Mucosa of descending colon (tissue), 3 donors: ENCODE measurements around the gene ASPM. TPM values are rescaled to one million over a fixed set of nuclear protein-coding genes. Genes with fewer than 3 reads are reported as not detected.

Experiments used
- ATAC-seq: fragments of 200-7000 bp; cut with Tn5 transposase; one replicate; pipeline ENCODE4 v1.9.1; 2020; ENCODE audit warnings: mild to moderate bottlenecking, moderate library complexity
- DNase-seq, 3 donors: peaks; one replicate each; pipeline ENCODE4 v3.0.0-alpha.2; 2020
- H3K36me3 ChIP-seq: fragments of 200-600 bp; one replicate; pipeline ENCODE4 v1.8.0; 2021; ENCODE audit warnings: low read depth, mild to moderate bottlenecking
- H3K4me1 ChIP-seq: fragments of 200-600 bp; one replicate; pipeline ENCODE4 v1.8.0; 2021; ENCODE audit warnings: low read depth, mild to moderate bottlenecking
- H3K4me3 ChIP-seq: fragments of 200-600 bp; one replicate; pipeline ENCODE4 v1.8.0; 2021; ENCODE audit warnings: mild to moderate bottlenecking
- H3K9me3 ChIP-seq: fragments of 200-600 bp; one replicate; pipeline ENCODE4 v1.8.0; 2021; ENCODE audit warnings: mild to moderate bottlenecking
- intact Hi-C, 2 donors: fragments of 100-400 bp; cut with DNase I in 1 of 2; cut with micrococcal nuclease in 1 of 2; formaldehyde crosslinking; loops; one replicate each; pipeline versions ENCODE4 v1.11.0 to v1.11.1; 2022; cut with DNase I, micrococcal nuclease
- total RNA-seq, 3 donors: library from RNA; stranded (reverse); fragmentation: NEBNext Ultra II Directional in 2 of 3; extraction: Animal tissue kit (Norgen Biotek cat#: 25700) in 2 of 3; gene quantifications; one replicate each; pipeline versions ENCODE4 v1.2.1 to v1.2.4, GENCODE V29; 2021 to 2023
- TF ChIP-seq, protein P1 (sequence below): fragments of 200-600 bp; IDR thresholded peaks from one replicate; pipeline ENCODE4 v1.8.0; 2022; ENCODE audit warnings: antibody characterized with exemption, mild to moderate bottlenecking
- donor health status: DM: no; HTN: no; CAD: no; lungs with moderate emphysema.
- donor health status: DM: no; HTN: no; CAD: no.
- donor health status: DM: no; HTN: yes; CAD: no.

The ASPM gene
- total RNA-seq, 3 donors from 2014 or later: 1.3 to 10.9 (median 3.1) TPM

DNA sequence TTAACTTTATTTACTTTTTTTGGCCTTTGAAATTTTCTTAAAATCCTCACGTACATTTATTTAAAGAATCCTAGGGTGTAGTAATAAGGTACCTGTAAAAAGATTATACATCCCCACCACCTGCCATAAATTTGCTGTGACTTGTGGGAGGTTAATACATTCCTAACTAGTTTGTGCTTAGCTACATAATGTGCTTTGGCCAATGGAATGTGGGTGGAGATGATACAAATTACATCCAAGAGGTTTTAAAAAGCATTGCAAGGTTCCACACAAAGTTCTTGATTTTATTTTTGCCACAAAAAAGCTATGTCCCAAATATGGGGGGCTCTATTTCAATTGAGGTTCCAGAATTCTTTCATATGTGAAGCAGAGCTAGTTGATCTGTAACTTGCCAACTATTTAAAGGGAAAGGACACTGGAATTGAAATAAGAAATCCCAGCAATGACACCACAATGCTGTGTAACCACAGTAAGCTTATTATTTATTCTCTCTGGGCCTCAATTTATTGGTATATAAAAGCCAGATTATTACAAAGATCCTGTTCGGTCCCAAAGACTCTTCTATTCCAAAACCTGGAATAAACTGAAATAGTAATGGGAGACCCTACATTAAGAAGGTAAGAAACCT, 15.7 kb downstream of the ASPM start:
- Histone ChIP-seq H3K9me3 (no peaks in the 10 kb centered on the region), H3K36me3 (no peaks in the 10 kb centered on the region), H3K4me1 (no peaks in the 10 kb centered on the region), H3K4me3 (no peak overlapping the region)
- DNase-seq (no peak), ATAC-seq (no peak)
- intact Hi-C loops: no loop called here
- TF ChIP-seq, protein P1, sequence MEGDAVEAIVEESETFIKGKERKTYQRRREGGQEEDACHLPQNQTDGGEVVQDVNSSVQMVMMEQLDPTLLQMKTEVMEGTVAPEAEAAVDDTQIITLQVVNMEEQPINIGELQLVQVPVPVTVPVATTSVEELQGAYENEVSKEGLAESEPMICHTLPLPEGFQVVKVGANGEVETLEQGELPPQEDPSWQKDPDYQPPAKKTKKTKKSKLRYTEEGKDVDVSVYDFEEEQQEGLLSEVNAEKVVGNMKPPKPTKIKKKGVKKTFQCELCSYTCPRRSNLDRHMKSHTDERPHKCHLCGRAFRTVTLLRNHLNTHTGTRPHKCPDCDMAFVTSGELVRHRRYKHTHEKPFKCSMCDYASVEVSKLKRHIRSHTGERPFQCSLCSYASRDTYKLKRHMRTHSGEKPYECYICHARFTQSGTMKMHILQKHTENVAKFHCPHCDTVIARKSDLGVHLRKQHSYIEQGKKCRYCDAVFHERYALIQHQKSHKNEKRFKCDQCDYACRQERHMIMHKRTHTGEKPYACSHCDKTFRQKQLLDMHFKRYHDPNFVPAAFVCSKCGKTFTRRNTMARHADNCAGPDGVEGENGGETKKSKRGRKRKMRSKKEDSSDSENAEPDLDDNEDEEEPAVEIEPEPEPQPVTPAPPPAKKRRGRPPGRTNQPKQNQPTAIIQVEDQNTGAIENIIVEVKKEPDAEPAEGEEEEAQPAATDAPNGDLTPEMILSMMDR: no peak

DNA sequence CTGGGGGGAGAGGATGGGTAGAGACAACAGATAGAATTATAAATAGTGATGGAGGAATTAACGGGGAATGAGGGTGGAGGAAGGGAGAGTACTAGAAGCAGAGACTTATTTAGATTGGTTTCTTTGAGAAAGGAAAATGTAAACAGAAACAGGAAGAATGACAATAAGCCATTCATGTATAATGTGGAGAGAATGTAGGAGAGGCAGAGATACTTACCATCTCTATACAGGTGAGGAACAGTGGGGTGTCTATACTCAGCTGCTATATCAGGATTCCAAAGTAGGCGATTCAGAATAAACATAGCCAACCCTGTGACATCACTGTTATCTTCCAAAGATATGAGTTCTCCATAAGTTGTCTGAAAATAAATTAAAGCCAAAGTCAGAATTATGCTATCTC, 16.8 kb downstream of the ASPM start:
- no peak for DNase-seq
- intact Hi-C loops: no loop called here
- H3K4me3 ChIP-seq: no peak overlapping the region
- no peaks in the 10 kb centered on the region for H3K36me3 ChIP-seq
- no peaks in the 10 kb centered on the region for H3K4me1 ChIP-seq
- TF ChIP-seq, protein P1: no peak
- no peak for ATAC-seq
- H3K9me3 ChIP-seq: no peaks in the 10 kb centered on the region

DNA sequence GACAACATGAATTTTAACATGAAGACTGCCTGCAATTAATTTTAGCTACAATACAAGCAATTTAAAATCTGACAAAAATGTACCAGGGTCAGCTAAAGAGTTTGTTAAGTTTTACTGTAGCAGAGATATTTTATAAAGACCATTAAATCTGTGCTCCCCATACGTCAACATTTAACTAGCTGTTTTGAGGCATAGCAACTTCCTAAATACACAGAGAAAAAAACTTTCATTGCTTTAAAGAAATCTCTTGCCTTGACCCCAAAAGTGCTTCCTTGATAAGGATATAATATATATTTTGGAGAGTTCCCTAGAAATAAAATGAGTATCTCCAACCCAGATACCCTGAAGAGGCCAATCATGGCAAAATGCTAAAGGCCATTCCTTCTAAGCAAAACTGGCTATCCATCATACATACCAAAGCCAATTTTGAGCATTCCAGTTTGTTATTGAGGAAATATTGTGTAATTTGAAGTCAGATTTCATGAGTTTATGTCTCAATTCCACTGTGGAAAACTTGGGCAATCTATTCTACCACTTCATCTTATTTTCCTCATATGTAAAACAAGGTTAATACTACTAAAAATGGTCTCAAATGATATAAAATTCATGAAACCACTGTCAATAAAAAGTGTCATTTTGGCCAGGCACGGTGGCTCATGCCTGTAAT, 19.1 kb downstream of the ASPM start:
- DNase-seq: no peak
- Histone ChIP-seq H3K4me3 (no peak overlapping the region), H3K4me1 (no peaks in the 10 kb centered on the region), H3K36me3 (no peaks in the 10 kb centered on the region), H3K9me3 (no peaks in the 10 kb centered on the region)
- intact Hi-C loops: no loop called here
- TF ChIP-seq, protein P1: no peak
- ATAC-seq: no peak

DNA sequence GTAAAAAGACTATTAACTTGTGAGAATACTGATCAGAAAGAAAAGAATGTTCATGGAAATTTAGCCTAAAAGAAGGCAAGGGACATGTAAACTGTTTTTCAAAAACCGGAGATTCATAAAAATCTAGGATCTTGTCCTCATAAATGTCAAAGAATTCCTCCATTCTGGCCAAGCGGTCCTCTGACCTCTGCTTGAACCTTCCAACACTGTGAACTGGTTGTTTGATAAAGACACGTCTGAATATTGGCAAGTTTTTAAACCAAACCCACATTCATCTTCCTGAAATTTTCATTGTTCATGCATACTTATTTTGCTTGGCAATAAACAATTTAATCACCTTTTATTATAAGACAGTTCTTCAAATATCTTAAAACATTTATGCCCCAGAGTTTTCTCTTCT, 19.8 kb downstream of the ASPM start:
- DNase-seq (no peak), ATAC-seq (no peak)
- Histone ChIP-seq H3K36me3 (no peaks in the 10 kb centered on the region), H3K4me3 (no peak overlapping the region), H3K9me3 (no peaks in the 10 kb centered on the region), H3K4me1 (no peaks in the 10 kb centered on the region)
- intact Hi-C loops: no loop called here
- TF ChIP-seq, protein P1: no peak

DNA sequence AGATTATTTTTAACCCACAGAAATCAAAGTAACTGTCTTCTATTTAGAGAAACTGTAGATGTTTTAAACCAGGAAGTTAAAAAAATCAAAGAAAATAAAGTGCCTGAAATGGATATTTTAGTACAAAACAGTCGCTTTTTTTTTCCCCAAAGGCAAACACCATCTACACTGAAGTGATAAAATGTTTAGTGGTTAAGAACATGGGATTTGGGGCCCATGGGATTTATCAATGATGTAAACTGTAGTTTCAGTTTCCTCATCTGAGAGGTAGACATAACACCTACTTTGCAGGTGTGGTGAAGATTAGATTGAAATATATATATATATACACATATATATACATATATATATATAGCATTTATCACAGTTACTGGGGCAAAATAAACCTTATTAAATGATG, 22.1 kb downstream of the ASPM start:
- H3K36me3 ChIP-seq: no peaks in the 10 kb centered on the region
- TF ChIP-seq, protein P1: no peak
- ATAC-seq (no peak), DNase-seq (no peak)
- intact Hi-C loops: no loop called here
- no peaks in the 10 kb centered on the region for H3K4me1 ChIP-seq
- no peak overlapping the region for H3K4me3 ChIP-seq
- no peaks in the 10 kb centered on the region for H3K9me3 ChIP-seq
